Measurements from ENCODE around the gene CYP11A1. TPM values are rescaled to one million over a fixed set of nuclear protein-coding genes. Genes with fewer than 3 reads are reported as not detected.

CYP11A1 gene
- total and polyA plus RNA-seq, 10 of the 15 experiments (the other 5 are each of a cell fraction or from before 2014, with no cell fraction given) = 0.11 to 1.2 (median 0.23) TPM; not detected in 5

- TF ChIP-seq RELA (IDR thresholded peaks at IDR 0.05; ENCODE audit: borderline replicate concordance, partially characterized antibody) (no peak), ZNF24 (IDR thresholded peaks at IDR 0.05) (no peak), ATF7 (IDR thresholded peaks at IDR 0.05; ENCODE audit: low read depth) (no peak)
These were observed 53.6 kb downstream of the CYP11A1 start (continued) for GRCh38 chr15:74313889-74314288.

GRCh38 chr15:74312445-74313007 is 54.9 kb downstream of the CYP11A1 start:
- no peaks in the 10 kb centered on the region for H3K36me3 ChIP-seq (ENCODE audit: control insufficient read depth in 2 of 2, insufficient read depth in 2 of 2, low read length in 1 of 2)
- no peaks in the 10 kb centered on the region for H4K20me1 ChIP-seq (ENCODE audit: control insufficient read depth, insufficient read depth)
- no peaks in the 10 kb centered on the region for H3K79me2 ChIP-seq (ENCODE audit: control insufficient read depth, insufficient read depth, low read length)
- no peak overlapping the region for H3K4me3 ChIP-seq
- 71% methylated on average over 9 of the region's 9 CpGs for WGBS (ENCODE audit: insufficient coverage, insufficient replicate concordance, low lambda C conversion rate, missing lambda C conversion rate)
- no peaks in the 10 kb centered on the region for H3K9me3 ChIP-seq (replicated peaks; ENCODE audit: control insufficient read depth, insufficient read depth, low read length)
- H3K4me1 ChIP-seq (ENCODE audit: control insufficient read depth, insufficient read depth, low read length) = peaks cover 24% of the 10 kb centered on the region
- in situ Hi-C loops (cut with MboI) = no loop called here
- no peaks in the 10 kb centered on the region; a peak in 1 of 4 replicates for H3K27me3 ChIP-seq (replicated peaks in 1 of 2; ENCODE audit: control insufficient read depth in 2 of 2, insufficient read depth in 2 of 2, low read length in 1 of 2)
- ChIA-PET RAD21 (ENCODE audit: unreplicated experiment) (interaction anchor here (1.2 to 1.6 kb wide), 3 partner anchors 8 to 10 kb away, joined by 4 to 12 read pairs (median 9); no protein-coding TSS in a partner anchor), SMC1A (ENCODE audit: uncharacterized antibody, unreplicated experiment) (interaction anchor here (1.9 kb wide), 1 partner anchor 9 kb away, joined by 23 read pairs; no protein-coding TSS in a partner anchor), CTCF (interaction anchor here (1.1 to 6.6 kb wide), 3 partner anchors 9 to 264 kb away, joined by 3 to 147 read pairs (median 4); no protein-coding TSS in a partner anchor), POLR2A (no interaction called here)
- no peak overlapping the region for H3K9ac ChIP-seq (ENCODE audit: control insufficient read depth, insufficient read depth, low read length)
- H3K27ac ChIP-seq (ENCODE audit: control insufficient read depth, insufficient read depth) = no peak overlapping the region
- no peak overlapping the region for H2AFZ ChIP-seq (ENCODE audit: control insufficient read depth, low read depth, low read length)
- FAIRE-seq (no peak), DNase-seq (ENCODE audit: low read depth, low spot score) (no peak), ATAC-seq (no peak)
- intact Hi-C loops (cut with micrococcal nuclease; ENCODE audit: unreplicated experiment) = no loop called here
- no peak overlapping the region for H3K4me2 ChIP-seq (ENCODE audit: control insufficient read depth, insufficient read depth)
- no TSS peak for BruUV-seq (replicated peaks)
- TF ChIP-seq ZNF274 (IDR thresholded peaks at IDR 0.05; ENCODE audit: insufficient read depth, insufficient read length) (no peak), MTA2 (IDR thresholded peaks at IDR 0.05; ENCODE audit: low read depth) (no peak), HSF1 (IDR thresholded peaks at IDR 0.05; ENCODE audit: low read depth, low read length) (no peak), SIN3A (IDR thresholded peaks at IDR 0.05; ENCODE audit: low read depth, low read length) (no peak), KAT2A (conservative IDR thresholded peaks at IDR 0.05; ENCODE audit: control insufficient read depth, low read depth, low read length) (no peak), REST (IDR thresholded peaks at IDR 0.05; ENCODE audit: low read depth, low read length) (no peak), NR2C1 (IDR thresholded peaks at IDR 0.05) (no peak), FOXM1 (IDR thresholded peaks at IDR 0.05; ENCODE audit: low read depth, low read length) (no peak), GATAD2B (conservative IDR thresholded peaks at IDR 0.05; ENCODE audit: low read depth) (no peak), ZNF384 (IDR thresholded peaks at IDR 0.05; ENCODE audit: borderline replicate concordance, low read depth, low read length) (no peak), EED (IDR thresholded peaks at IDR 0.05; ENCODE audit: low read depth) (no peak), PKNOX1 (IDR thresholded peaks at IDR 0.05) (no peak), NFYB (IDR thresholded peaks at IDR 0.05; ENCODE audit: insufficient read depth, low read depth, low read length) (no peak), TARDBP (IDR thresholded peaks at IDR 0.05; ENCODE audit: borderline replicate concordance) (no peak), KDM1A (IDR thresholded peaks at IDR 0.05; ENCODE audit: borderline replicate concordance) (no peak), MXI1 (IDR thresholded peaks at IDR 0.05; ENCODE audit: low read depth, low read length) (no peak)
